GM12892 (cell line): ENCODE measurements around the gene ERCC6.

Experiments used
- DNase-seq: peaks from one replicate; pipeline ENCODE4 v3.0.0; 2011; ENCODE audit not compliant: insufficient read length
- FAIRE-seq: peaks from 2 replicates; lab custom pipeline; 2011; peaks lifted over from hg19 to GRCh38; lab: Jason Lieb, UNC
- POLR2A ChIP-seq: IDR thresholded peaks from 2 replicates; pipeline ENCODE4 v1.6.1; 2011; ENCODE audit warnings: low read depth, low read length, control low read depth
- POLR2AphosphoS5 ChIP-seq: IDR thresholded peaks from 2 replicates; pipeline ENCODE4 v1.6.1; 2011; ENCODE audit warnings: low read depth, low read length, control low read depth
- TAF1 ChIP-seq: IDR thresholded peaks from 2 replicates; pipeline ENCODE4 v1.6.1; 2011; ENCODE audit warnings: low read depth, mild to moderate bottlenecking, control low read depth, low read length, borderline replicate concordance

Gene ERCC6

GRCh38 chr10:49521062-49521461, 17.9 kb downstream of the ERCC6 start:
- FAIRE-seq (no peak), DNase-seq (no peak)
- TF ChIP-seq POLR2A, result no peak

DNA sequence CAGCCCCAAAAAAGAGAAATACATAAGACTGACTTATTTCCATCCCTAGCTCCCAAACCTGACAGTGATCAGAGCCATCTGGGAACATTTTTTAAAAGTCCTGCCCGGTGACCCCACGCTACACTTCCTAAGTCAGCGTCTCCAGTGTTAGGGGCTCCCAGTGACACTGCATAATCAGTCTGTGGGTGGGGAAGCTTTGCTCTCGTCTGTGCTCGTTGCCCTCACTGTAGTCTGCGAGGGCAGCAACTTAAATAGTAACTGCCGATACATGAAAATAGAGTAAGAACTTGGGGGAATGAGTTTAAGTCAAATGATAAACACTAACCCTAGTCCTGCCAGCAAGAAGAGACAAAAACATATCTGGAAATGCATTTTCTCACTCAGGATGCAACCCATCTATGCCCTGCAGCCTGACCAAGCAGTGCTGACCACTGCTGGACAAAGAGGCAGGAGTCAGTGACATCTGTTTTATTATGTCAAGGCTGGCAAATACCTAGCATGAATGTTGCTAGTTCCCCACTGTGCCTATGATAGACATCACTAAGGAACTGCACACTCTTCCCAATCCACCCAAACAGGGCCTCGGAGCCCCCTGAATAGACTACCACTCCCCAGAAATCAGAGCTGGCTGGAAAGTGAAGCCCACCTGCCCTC, 18.7 kb downstream of the ERCC6 start:
- DNase-seq (no peak), FAIRE-seq (no peak)
- TF ChIP-seq POLR2A (no peak), POLR2AphosphoS5 (no peak), TAF1 (no peak)

DNA sequence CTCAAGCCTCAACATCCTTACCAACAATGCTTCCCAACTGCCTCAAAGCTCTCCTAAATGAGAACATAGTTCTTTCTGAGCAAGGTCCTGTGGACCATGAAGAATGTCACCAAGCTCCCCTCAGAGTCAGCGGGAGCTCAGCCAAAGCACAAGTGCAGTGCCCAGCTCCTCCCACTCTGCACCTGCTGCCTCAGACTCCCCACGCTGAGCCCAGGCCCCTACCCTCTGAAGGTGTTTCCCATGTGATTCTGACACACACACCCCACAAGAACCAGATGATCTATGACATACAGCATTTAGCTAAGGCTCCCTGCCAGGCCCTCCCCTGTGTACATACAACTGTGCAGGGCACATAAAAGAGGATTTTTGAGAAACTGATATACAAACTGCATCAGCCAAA, 19.2 kb downstream of the ERCC6 start:
- FAIRE-seq (no peak), DNase-seq (no peak)
- TF ChIP-seq POLR2AphosphoS5 (no peak), TAF1 (no peak), POLR2A (no peak)

DNA sequence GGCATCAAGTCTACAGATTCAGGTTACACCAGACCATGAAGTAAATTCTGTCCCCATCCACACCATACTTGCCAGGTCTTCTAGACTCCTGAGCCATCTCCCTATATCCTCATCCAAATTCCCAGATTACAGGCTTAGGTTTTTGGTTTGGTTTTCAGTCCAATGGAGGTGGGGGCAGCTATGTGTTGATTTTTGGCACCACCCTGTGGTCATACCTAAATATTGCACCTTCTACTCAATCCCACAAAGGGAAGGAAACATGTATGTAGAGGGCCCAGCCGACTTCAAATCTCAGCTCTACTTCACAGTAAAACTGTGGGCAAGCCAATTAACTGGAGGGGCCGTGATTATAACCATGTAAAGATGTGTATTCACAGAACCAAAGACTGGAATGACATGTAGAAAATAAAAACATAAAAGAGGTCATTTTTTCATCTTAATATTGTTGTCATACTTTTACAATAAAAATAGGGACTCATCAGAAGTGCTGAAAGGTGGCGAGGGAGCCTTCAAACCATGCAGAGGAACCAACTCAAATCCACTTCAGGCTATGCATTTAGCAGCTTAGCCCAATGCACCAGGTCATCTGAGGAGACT, 19.8 kb downstream of the ERCC6 start:
- DNase-seq (no peak), FAIRE-seq (peak; percentile 70)
- TF ChIP-seq POLR2A, result no peak
- TF ChIP-seq TAF1, result no peak
- no peak for TF ChIP-seq POLR2AphosphoS5

DNA sequence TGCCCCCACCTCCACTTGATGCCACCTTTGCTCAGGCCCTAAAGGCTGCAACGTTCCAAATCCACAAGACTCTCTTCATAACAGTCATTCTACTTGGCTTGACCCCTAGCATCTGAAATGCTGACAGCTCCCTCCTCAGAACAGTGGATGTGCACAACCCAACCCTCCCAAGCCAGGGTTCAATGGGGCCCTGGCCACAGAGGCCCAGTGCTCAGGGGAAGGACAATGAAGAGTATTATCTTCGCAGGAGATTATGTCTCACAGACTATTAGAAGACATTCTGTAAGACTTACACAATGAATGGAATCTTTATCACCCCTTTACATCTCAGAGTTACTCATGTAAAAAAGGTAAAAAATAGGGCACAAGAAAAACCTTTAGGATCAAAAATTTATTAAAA, 20.4 kb downstream of the ERCC6 start:
- TF ChIP-seq POLR2A (no peak), TAF1 (no peak), POLR2AphosphoS5 (no peak)
- no peak for DNase-seq
- no peak for FAIRE-seq

- TF ChIP-seq POLR2A, result no peak
- TF ChIP-seq POLR2AphosphoS5, result no peak
- FAIRE-seq (no peak), DNase-seq (no peak)
These were observed 22.5 kb downstream of the ERCC6 start for GRCh38 chr10:49516216-49516970.

DNA sequence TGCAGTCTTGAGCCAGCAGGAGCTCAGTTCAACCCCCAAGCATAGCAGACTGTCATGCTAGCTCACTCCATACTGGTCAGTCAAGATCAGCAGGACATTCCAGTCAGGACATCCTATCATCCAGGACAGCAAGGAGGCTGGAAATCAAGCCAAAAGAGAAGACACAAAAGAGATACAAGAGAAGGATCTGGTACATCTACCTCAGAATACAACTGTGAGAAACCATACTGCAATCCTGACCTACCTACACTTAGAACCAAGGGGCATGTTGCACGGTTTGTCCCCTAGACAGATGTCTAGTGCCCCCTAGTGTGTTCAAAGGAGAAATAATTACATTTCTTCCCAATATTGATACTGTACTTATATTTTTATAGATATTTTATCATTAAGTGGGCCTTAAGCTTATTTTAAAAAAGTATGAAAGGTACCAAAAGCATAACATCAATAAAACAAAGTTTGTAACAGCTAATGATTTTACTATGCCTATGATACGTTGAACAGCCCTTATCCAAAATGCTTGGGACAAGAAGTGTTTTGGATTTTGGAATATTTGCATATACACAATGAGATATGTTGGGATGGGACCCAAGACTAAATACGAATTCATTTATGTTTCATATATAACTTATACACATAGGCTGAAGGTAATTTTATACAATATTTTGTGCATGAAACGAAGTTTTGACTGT, 26.7 kb downstream of the ERCC6 start:
- no peak for DNase-seq
- FAIRE-seq, result peak; percentile 65
- no peak for TF ChIP-seq POLR2A
- no peak for TF ChIP-seq TAF1
- no peak for TF ChIP-seq POLR2AphosphoS5

- TF ChIP-seq POLR2AphosphoS5 (no peak), TAF1 (no peak), POLR2A (no peak)
- FAIRE-seq, result no peak
- no peak for DNase-seq
These were observed 29.1 kb downstream of the ERCC6 start for GRCh38 chr10:49509771-49510303.

DNA sequence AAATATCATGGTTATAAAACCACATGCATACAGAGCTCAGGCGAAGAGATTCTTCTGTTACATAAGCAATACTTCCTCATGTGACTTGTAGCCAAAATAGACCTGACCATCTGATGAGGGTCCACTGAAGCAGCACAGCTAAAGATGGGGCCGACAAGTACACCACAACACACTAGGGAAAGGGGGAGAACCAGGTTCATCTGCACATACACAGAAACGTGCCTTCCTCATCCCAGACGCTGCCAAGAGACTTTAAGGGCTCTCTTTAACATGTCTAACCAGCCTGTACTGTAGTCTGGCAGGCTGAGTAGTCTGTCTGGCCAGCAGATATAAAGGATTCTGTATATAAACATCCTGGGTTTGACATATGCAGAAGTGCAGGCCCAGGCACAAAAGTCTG, 30.3 kb downstream of the ERCC6 start:
- no peak for FAIRE-seq
- no peak for DNase-seq
- no peak for TF ChIP-seq POLR2A
- TF ChIP-seq TAF1, result no peak
- TF ChIP-seq POLR2AphosphoS5, result no peak

DNA sequence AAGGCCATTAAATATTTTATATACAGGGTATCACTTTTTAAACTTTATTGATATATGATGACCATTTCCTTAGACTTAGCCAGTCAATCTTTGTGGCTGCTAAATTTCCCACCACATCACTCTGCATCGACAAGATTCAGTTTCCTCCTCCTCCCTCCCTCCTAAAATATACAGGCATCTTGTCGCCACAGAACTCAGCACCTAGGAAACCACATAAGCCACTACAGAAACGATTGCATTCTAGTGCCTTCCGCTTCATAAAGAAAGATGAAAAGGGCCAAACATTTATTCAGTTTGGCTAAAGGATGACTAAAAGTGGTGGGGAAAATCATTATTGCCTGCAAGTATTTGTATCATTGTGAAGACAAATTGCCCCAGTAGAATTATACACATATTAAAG, 30.7 kb downstream of the ERCC6 start:
- FAIRE-seq (no peak), DNase-seq (no peak)
- no peak for TF ChIP-seq POLR2AphosphoS5
- no peak for TF ChIP-seq TAF1
- TF ChIP-seq POLR2A, result no peak

DNA sequence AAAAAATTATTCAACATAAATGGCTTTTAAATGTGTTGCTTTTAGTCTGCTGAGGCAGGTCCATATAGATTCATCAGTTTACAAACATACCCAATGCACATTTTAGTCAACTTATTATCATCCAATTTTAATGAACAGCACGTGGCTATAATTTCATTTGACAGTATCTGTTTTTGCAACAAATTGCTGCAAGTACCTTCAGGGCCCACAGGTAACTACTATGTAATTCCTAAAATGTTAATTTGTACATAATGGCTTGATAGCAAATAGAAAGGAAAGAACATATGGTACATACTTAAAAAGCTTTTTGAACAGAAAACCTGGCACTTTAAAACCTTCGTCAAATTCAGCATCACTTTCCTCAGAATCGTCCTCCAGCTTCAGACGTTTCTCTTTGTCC, 33.3 kb downstream of the ERCC6 start:
- DNase-seq (no peak), FAIRE-seq (no peak)
- TF ChIP-seq POLR2AphosphoS5 (no peak), TAF1 (no peak), POLR2A (no peak)

DNA sequence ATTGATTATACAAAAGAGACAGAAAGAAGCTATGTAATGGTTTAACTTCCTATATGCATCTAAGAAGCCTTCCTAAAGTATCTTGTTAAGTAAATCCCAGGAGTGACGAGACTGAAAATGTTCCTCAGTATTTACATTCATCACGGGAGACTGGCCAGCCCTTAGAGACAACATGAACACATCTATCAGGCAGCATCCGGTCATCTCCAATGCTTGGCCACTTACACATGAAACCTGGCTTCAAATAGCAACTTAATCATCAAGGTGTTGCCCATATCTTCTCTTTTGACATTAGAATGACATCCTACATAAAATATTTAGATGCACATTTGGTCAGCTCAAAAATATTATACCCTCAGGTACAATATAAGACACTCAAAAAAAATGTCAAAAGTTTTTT, 33.8 kb downstream of the ERCC6 start:
- no peak for FAIRE-seq
- no peak for DNase-seq
- TF ChIP-seq POLR2AphosphoS5 (no peak), TAF1 (no peak), POLR2A (no peak)

DNA sequence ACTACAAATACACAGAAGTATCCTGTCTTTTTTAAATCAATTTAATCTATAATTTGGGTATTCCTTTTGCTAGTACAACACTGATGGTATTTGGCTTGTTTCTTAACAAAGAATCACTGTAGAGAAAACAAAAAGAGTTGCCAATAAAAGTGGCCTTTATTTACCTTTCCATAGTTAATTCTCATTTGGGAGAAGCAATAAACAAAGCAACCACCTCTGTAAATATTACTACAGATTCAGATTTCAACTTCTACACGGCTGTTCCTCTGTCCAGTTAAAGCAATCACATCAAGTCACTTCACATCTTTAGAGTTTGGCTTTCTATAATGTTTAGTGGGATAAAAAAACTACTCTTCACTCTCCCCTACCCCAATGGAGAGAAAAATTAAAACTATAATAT, 34.4 kb downstream of the ERCC6 start:
- TF ChIP-seq TAF1 (no peak), POLR2AphosphoS5 (no peak), POLR2A (no peak)
- FAIRE-seq (no peak), DNase-seq (no peak)

- DNase-seq (no peak), FAIRE-seq (no peak)
- no peak for TF ChIP-seq POLR2AphosphoS5
- no peak for TF ChIP-seq POLR2A
- TF ChIP-seq TAF1, result no peak
These were observed 36.6 kb downstream of the ERCC6 start for GRCh38 chr10:49502358-49502757.
